GM19467 (cell line): Measurements from ENCODE around the gene ATP7B.

ENCODE experiments used
- ATAC-seq: cut with Tn5 transposase; IDR thresholded peaks from one replicate; pipeline ENCODE4 v1.9.1; 2021; ENCODE audit warnings: mild to moderate bottlenecking, moderate library complexity; ENCODE audit not compliant: unreplicated experiment

ATP7B gene

GRCh38 chr13:51953347-51954195 is 57.7 kb downstream of the ATP7B start:
- no peak for ATAC-seq

GRCh38 chr13:51950722-51951121 is 60.5 kb downstream of the ATP7B start:
- ATAC-seq = no peak

GRCh38 chr13:51946163-51946669 is 65.0 kb downstream of the ATP7B start:
- ATAC-seq = no peak

- no peak for ATAC-seq
These were observed 66.1 kb downstream of the ATP7B start for GRCh38 chr13:51945149-51945548.

GRCh38 chr13:51944428-51944827 is 66.8 kb downstream of the ATP7B start:
- no peak for ATAC-seq

GRCh38 chr13:51943721-51944120 is 67.5 kb downstream of the ATP7B start:
- no peak for ATAC-seq

GRCh38 chr13:51942189-51942588 is 69.1 kb downstream of the ATP7B start:
- ATAC-seq = no peak

- ATAC-seq = no peak
These were observed 72.8 kb downstream of the ATP7B start for GRCh38 chr13:51938454-51938853.

GRCh38 chr13:51937320-51938290 is 73.6 kb downstream of the ATP7B start:
- no peak for ATAC-seq

GRCh38 chr13:51935326-51936171 is 75.7 kb downstream of the ATP7B start:
- ATAC-seq = no peak

GRCh38 chr13:51934461-51935087 is 76.7 kb downstream of the ATP7B start:
- no peak for ATAC-seq

GRCh38 chr13:51933466-51934058 is 77.7 kb downstream of the ATP7B start:
- no peak for ATAC-seq

GRCh38 chr13:51932231-51932630 is 79.0 kb downstream of the ATP7B start:
- no peak for ATAC-seq

GRCh38 chr13:51931606-51932005 is 79.6 kb downstream of the ATP7B start:
- no peak for ATAC-seq

GRCh38 chr13:51929699-51930098 is 81.6 kb downstream of the ATP7B start:
- ATAC-seq = no peak

GRCh38 chr13:51928231-51928630 is 83.0 kb downstream of the ATP7B start:
- ATAC-seq = no peak

- no peak for ATAC-seq
These were observed 84.1 kb downstream of the ATP7B start for GRCh38 chr13:51927129-51927528.

GRCh38 chr13:51926528-51926885 is 84.7 kb downstream of the ATP7B start:
- no peak for ATAC-seq

GRCh38 chr13:51925865-51926527 is 85.3 kb downstream of the ATP7B start:
- no peak for ATAC-seq
